Keratinocyte (primary cell): ENCODE data around the gene LIX1. TPM values are rescaled to one million over a fixed set of nuclear protein-coding genes. Genes with fewer than 3 reads are reported as not detected.

Source experiments
- DNase-seq: peaks from one replicate; pipeline ENCODE4 v3.0.0-alpha.2; 2011; ENCODE audit warnings: low read depth, missing footprints, low spot score
- FAIRE-seq: peaks from 2 replicates; lab custom pipeline; 2011; peaks lifted over from hg19 to GRCh38; lab: Jason Lieb, UNC
- H2AFZ ChIP-seq: 2 replicates; pipeline ENCODE4 v1.6.0; 2012; ENCODE audit warnings: low read length, control low read depth, inconsistent platforms; ENCODE audit not compliant: control insufficient read depth
- H3K27ac ChIP-seq: 2 replicates; pipeline ENCODE4 v1.5.1; 2011; ENCODE audit warnings: low read length; ENCODE audit not compliant: control insufficient read depth, insufficient read depth
- H3K27me3 ChIP-seq: 3 replicates; pipeline ENCODE4 v1.6.0; 2011; ENCODE audit warnings: low read length; ENCODE audit not compliant: control insufficient read depth, insufficient read depth; ENCODE audit errors: extremely low read depth
- H3K36me3 ChIP-seq, 2 experiments: 2 replicates in 1 of 2; 3 replicates in 1 of 2; pipeline ENCODE4 v1.5.1; 2011; ENCODE audit warnings: low read length in 2 of 2, mild to moderate bottlenecking in 1 of 2; ENCODE audit not compliant: control insufficient read depth in 2 of 2, insufficient read depth in 2 of 2; ENCODE audit errors: extremely low read depth in 1 of 2
- H3K4me1 ChIP-seq: 3 replicates; pipeline ENCODE4 v1.5.1; 2011; ENCODE audit warnings: low read length; ENCODE audit not compliant: control insufficient read depth, insufficient read depth; ENCODE audit errors: extremely low read depth
- H3K4me2 ChIP-seq: 3 replicates; pipeline ENCODE4 v1.6.0; 2011; ENCODE audit warnings: low read depth, low read length; ENCODE audit not compliant: control insufficient read depth, insufficient read depth; ENCODE audit errors: extremely low read depth
- H3K4me3 ChIP-seq, 3 experiments: fragments of 200-600 bp in 1 of 3; sonication (generic) in 1 of 3; 2 replicates in 2 of 3; 3 replicates in 1 of 3; pipeline ENCODE4 v1.5.1; 2011 to 2016; ENCODE audit warnings: low read length in 3 of 3, mild to moderate bottlenecking in 3 of 3, control low read depth in 2 of 3, inconsistent platforms in 1 of 3, low read depth in 1 of 3, mixed read lengths in 1 of 3, mixed run types in 1 of 3, moderate library complexity in 1 of 3; ENCODE audit not compliant: control insufficient read depth in 2 of 3, insufficient read depth in 2 of 3; ENCODE audit errors: extremely low read depth in 1 of 3
- H3K79me2 ChIP-seq: 2 replicates; pipeline ENCODE4 v1.6.0; 2012; ENCODE audit warnings: low read length; ENCODE audit not compliant: control insufficient read depth, insufficient read depth
- H3K9ac ChIP-seq: 3 replicates; pipeline ENCODE4 v1.6.0; 2011; ENCODE audit warnings: low read length; ENCODE audit not compliant: control insufficient read depth, insufficient read depth; ENCODE audit errors: extremely low read depth
- H3K9me1 ChIP-seq: 3 replicates; pipeline ENCODE4 v1.6.0; 2011; ENCODE audit warnings: low read length; ENCODE audit not compliant: control insufficient read depth, insufficient read depth; ENCODE audit errors: extremely low read depth
- H3K9me3 ChIP-seq: 2 replicates; pipeline ENCODE4 v1.5.1; 2012; ENCODE audit warnings: low read depth, low read length; ENCODE audit not compliant: control insufficient read depth
- H4K20me1 ChIP-seq: 3 replicates; pipeline ENCODE4 v1.6.0; 2011; ENCODE audit warnings: low read length; ENCODE audit not compliant: control insufficient read depth, insufficient read depth; ENCODE audit errors: extremely low read depth
- EZH2 ChIP-seq: IDR thresholded peaks from one replicate; pipeline ENCODE4 v1.6.1; 2012; ENCODE audit warnings: inconsistent platforms, mild to moderate bottlenecking, low read length, moderate library complexity
- dilution Hi-C: fragments of 300-500 bp; cut with MboI; formaldehyde crosslinking; loops from one replicate; pipeline ENCODE4 v1.7.0; 2020; ENCODE audit warnings: low sequenced_read_pairs; ENCODE audit not compliant: extremely low pct_ligation_motif_present
- polyA plus RNA-seq, 5 experiments: library from polyadenylated mRNA; depleted of rRNA in 3 of 5; stranded (reverse) in 3 of 5; stranded (forward) in 1 of 5; unstranded in 1 of 5; fragments of >200 nt; gene quantifications; 1 replicate in 1 of 5; 2 replicates in 3 of 5; 3 replicates in 1 of 5; pipeline versions ENCODE4 v1.2.1 to v1.2.3, GENCODE V29; 2011 to 2012; ENCODE audit warnings: missing spikeins in 2 of 5, low read depth in 1 of 5, low replicate concordance in 1 of 5
- TF ChIP-seq, protein P1 (sequence below), 3 experiments: IDR thresholded peaks in 1 of 3; conservative IDR thresholded peaks in 1 of 3; optimal IDR thresholded peaks in 1 of 3; 2 replicates in 2 of 3; 3 replicates in 1 of 3; pipeline versions ENCODE3 to v1.5.1; 2011; ENCODE audit warnings: low read length in 3 of 3, mild to moderate bottlenecking in 3 of 3, moderate library complexity in 2 of 3, control low read depth in 1 of 3, inconsistent platforms in 1 of 3; ENCODE audit not compliant: insufficient read depth in 2 of 3; ENCODE audit errors: extremely low read depth in 1 of 3

Gene LIX1
- polyA plus RNA-seq, 1 donor (not counting 4 experiments of a cell fraction or from before 2014, with no cell fraction given), result not detected

DNA sequence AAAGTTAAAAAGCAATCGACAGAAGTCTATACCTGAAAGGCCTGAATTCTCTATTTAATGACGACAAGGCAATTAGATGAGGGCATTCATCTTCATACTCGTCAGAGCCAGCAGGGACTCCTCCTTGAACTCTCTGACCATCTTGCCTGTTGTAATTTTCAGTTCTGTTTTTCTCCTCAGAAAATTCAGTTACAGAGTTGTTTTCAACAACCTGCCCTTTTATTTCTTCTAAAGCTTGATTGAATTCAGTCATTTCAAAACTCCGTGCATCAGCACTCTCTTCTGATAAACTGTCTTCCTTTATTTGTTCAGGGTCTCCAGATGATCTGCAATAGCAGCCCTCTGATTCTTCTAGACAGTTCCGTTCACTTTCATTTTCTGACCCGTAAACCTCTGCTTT is 25.0 kb upstream of the LIX1 start:
- FAIRE-seq (no peak), DNase-seq (no peak)
- Histone ChIP-seq H3K27ac (no peak overlapping the region), H3K9me1 (no peaks in the 10 kb centered on the region), H4K20me1 (no peaks in the 10 kb centered on the region), H3K9ac (no peak overlapping the region), H3K36me3 (peaks cover 3 to 12% of the 10 kb centered on the region in 2 experiments), H3K4me3 (no peak overlapping the region), H3K79me2 (no peaks in the 10 kb centered on the region), H3K4me1 (no peaks in the 10 kb centered on the region), H2AFZ (no peak overlapping the region), H3K9me3 (no peaks in the 10 kb centered on the region), H3K27me3 (no peaks in the 10 kb centered on the region), H3K4me2 (no peak overlapping the region)
- dilution Hi-C loops, result loop anchor here (25.0 kb wide), 1 partner anchor 130 kb away; no protein-coding TSS in a partner anchor
- TF ChIP-seq EZH2, result no peak
- TF ChIP-seq, protein P1, sequence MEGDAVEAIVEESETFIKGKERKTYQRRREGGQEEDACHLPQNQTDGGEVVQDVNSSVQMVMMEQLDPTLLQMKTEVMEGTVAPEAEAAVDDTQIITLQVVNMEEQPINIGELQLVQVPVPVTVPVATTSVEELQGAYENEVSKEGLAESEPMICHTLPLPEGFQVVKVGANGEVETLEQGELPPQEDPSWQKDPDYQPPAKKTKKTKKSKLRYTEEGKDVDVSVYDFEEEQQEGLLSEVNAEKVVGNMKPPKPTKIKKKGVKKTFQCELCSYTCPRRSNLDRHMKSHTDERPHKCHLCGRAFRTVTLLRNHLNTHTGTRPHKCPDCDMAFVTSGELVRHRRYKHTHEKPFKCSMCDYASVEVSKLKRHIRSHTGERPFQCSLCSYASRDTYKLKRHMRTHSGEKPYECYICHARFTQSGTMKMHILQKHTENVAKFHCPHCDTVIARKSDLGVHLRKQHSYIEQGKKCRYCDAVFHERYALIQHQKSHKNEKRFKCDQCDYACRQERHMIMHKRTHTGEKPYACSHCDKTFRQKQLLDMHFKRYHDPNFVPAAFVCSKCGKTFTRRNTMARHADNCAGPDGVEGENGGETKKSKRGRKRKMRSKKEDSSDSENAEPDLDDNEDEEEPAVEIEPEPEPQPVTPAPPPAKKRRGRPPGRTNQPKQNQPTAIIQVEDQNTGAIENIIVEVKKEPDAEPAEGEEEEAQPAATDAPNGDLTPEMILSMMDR (optimal IDR thresholded peaks at IDR 0.05 in 1 of 3, IDR thresholded peaks at IDR 0.05 in 1 of 3, conservative IDR thresholded peaks at IDR 0.05 in 1 of 3; ENCODE audit: extremely low read depth in 1 of 3, insufficient read depth in 2 of 3, low read length in 3 of 3), result no peak

GRCh38 chr5:97165726-97166125 is 23.3 kb upstream of the LIX1 start:
- Histone ChIP-seq H4K20me1 (no peaks in the 10 kb centered on the region), H3K9me1 (no peaks in the 10 kb centered on the region), H3K4me3 (no peak overlapping the region), H3K9ac (no peak overlapping the region), H3K27ac (no peak overlapping the region), H3K27me3 (no peaks in the 10 kb centered on the region), H3K4me1 (no peaks in the 10 kb centered on the region), H3K36me3 (peaks cover 3 to 9% of the 10 kb centered on the region in 2 experiments), H3K79me2 (no peaks in the 10 kb centered on the region), H2AFZ (no peak overlapping the region), H3K4me2 (no peak overlapping the region), H3K9me3 (no peaks in the 10 kb centered on the region)
- dilution Hi-C loops, result loop anchor here (25.0 kb wide), 1 partner anchor 128 kb away; no protein-coding TSS in a partner anchor
- TF ChIP-seq EZH2, result no peak
- TF ChIP-seq, protein P1 (optimal IDR thresholded peaks at IDR 0.05 in 1 of 3, IDR thresholded peaks at IDR 0.05 in 1 of 3, conservative IDR thresholded peaks at IDR 0.05 in 1 of 3; ENCODE audit: extremely low read depth in 1 of 3, insufficient read depth in 2 of 3, low read length in 3 of 3), result no peak
- FAIRE-seq (peak; percentile 32), DNase-seq (no peak)
